ENCODE data around the gene CBX5.
"Not testable (repeated sequence)": the region's sequence is repeated elsewhere in the genome, so short reads cannot be mapped to it uniquely, and the experiment has no call there.

Gene CBX5

GRCh38 chr12:54199917-54200316, 80.0 kb downstream of the CBX5 start:
- peaks cover 7% of the 10 kb centered on the region for H3K4me1 ChIP-seq (ENCODE audit: control insufficient read depth, insufficient read depth, low read length)
- no peak overlapping the region for H3K4me3 ChIP-seq (ENCODE audit: insufficient read depth, low read depth, low read length)
- H3K27me3 ChIP-seq (ENCODE audit: control insufficient read depth, insufficient read depth, low read length, poor library complexity, severe bottlenecking) = peaks cover 93% of the 10 kb centered on the region
- H3K36me3 ChIP-seq (ENCODE audit: control insufficient read depth, insufficient read depth, low read length) = no peaks in the 10 kb centered on the region
- no peaks in the 10 kb centered on the region for H3K9me3 ChIP-seq (ENCODE audit: control insufficient read depth, low read length)
- no peak overlapping the region for H3K27ac ChIP-seq (ENCODE audit: insufficient read depth, low read depth, low read length, poor library complexity, severe bottlenecking)
- WGBS, 2 experiments = 66 to 70% methylated on average over 3 of the region's 3 CpGs

- Histone ChIP-seq H3K4me3 (ENCODE audit: insufficient read depth, low read depth, low read length) (no peak overlapping the region), H3K27me3 (ENCODE audit: control insufficient read depth, insufficient read depth, low read length, poor library complexity, severe bottlenecking) (peaks cover 93% of the 10 kb centered on the region), H3K4me1 (ENCODE audit: control insufficient read depth, insufficient read depth, low read length) (peaks cover 7% of the 10 kb centered on the region), H3K27ac (ENCODE audit: insufficient read depth, low read depth, low read length, poor library complexity, severe bottlenecking) (no peak overlapping the region), H3K9me3 (ENCODE audit: control insufficient read depth, low read length) (no peaks in the 10 kb centered on the region), H3K36me3 (ENCODE audit: control insufficient read depth, insufficient read depth, low read length) (no peaks in the 10 kb centered on the region)
- WGBS, 2 experiments = 66 to 68% methylated on average over 6 of the region's 6 CpGs
These were observed 80.9 kb downstream of the CBX5 start for GRCh38 chr12:54199034-54199433.

GRCh38 chr12:54197431-54197909, 82.5 kb downstream of the CBX5 start:
- Histone ChIP-seq H3K4me3 (ENCODE audit: insufficient read depth, low read depth, low read length) (no peak overlapping the region), H3K27ac (ENCODE audit: insufficient read depth, low read depth, low read length, poor library complexity, severe bottlenecking) (no peak overlapping the region), H3K36me3 (ENCODE audit: control insufficient read depth, insufficient read depth, low read length) (no peaks in the 10 kb centered on the region), H3K27me3 (ENCODE audit: control insufficient read depth, insufficient read depth, low read length, poor library complexity, severe bottlenecking) (peaks cover 95% of the 10 kb centered on the region), H3K4me1 (ENCODE audit: control insufficient read depth, insufficient read depth, low read length) (peaks cover 7% of the 10 kb centered on the region), H3K9me3 (ENCODE audit: control insufficient read depth, low read length) (no peaks in the 10 kb centered on the region)
- WGBS, 2 experiments = 32 to 45% methylated on average over 8 of the region's 8 CpGs

GRCh38 chr12:54197010-54197409, 82.9 kb downstream of the CBX5 start:
- WGBS, 2 experiments = 39 to 47% methylated on average over 5 of the region's 5 CpGs
- Histone ChIP-seq H3K27ac (ENCODE audit: insufficient read depth, low read depth, low read length, poor library complexity, severe bottlenecking) (no peak overlapping the region), H3K4me1 (ENCODE audit: control insufficient read depth, insufficient read depth, low read length) (peaks cover 7% of the 10 kb centered on the region), H3K27me3 (ENCODE audit: control insufficient read depth, insufficient read depth, low read length, poor library complexity, severe bottlenecking) (peaks cover 95% of the 10 kb centered on the region), H3K4me3 (ENCODE audit: insufficient read depth, low read depth, low read length) (no peak overlapping the region), H3K9me3 (ENCODE audit: control insufficient read depth, low read length) (no peaks in the 10 kb centered on the region), H3K36me3 (ENCODE audit: control insufficient read depth, insufficient read depth, low read length) (no peaks in the 10 kb centered on the region)

GRCh38 chr12:54196396-54196795, 83.5 kb downstream of the CBX5 start:
- Histone ChIP-seq H3K9me3 (ENCODE audit: control insufficient read depth, low read length) (no peaks in the 10 kb centered on the region), H3K4me1 (ENCODE audit: control insufficient read depth, insufficient read depth, low read length) (peaks cover 7% of the 10 kb centered on the region), H3K36me3 (ENCODE audit: control insufficient read depth, insufficient read depth, low read length) (no peaks in the 10 kb centered on the region), H3K4me3 (ENCODE audit: insufficient read depth, low read depth, low read length) (no peak overlapping the region), H3K27me3 (ENCODE audit: control insufficient read depth, insufficient read depth, low read length, poor library complexity, severe bottlenecking) (peaks cover 94% of the 10 kb centered on the region), H3K27ac (ENCODE audit: insufficient read depth, low read depth, low read length, poor library complexity, severe bottlenecking) (no peak overlapping the region)
- 78 to 88% methylated on average over 5 of the region's 5 CpGs for WGBS, 2 experiments

- Histone ChIP-seq H3K27me3 (ENCODE audit: control insufficient read depth, insufficient read depth, low read length, poor library complexity, severe bottlenecking) (peaks cover 94% of the 10 kb centered on the region), H3K27ac (ENCODE audit: insufficient read depth, low read depth, low read length, poor library complexity, severe bottlenecking) (no peak overlapping the region), H3K36me3 (ENCODE audit: control insufficient read depth, insufficient read depth, low read length) (no peaks in the 10 kb centered on the region), H3K4me3 (ENCODE audit: insufficient read depth, low read depth, low read length) (no peak overlapping the region), H3K4me1 (ENCODE audit: control insufficient read depth, insufficient read depth, low read length) (peaks cover 7% of the 10 kb centered on the region), H3K9me3 (ENCODE audit: control insufficient read depth, low read length) (no peaks in the 10 kb centered on the region)
- WGBS, 2 experiments = 74 to 75% methylated on average over 16 to 17 of the region's 17 CpGs
These were observed 84.1 kb downstream of the CBX5 start for GRCh38 chr12:54195737-54196347.

- Histone ChIP-seq H3K9me3 (ENCODE audit: control insufficient read depth, low read length) (no peaks in the 10 kb centered on the region), H3K27me3 (ENCODE audit: control insufficient read depth, insufficient read depth, low read length, poor library complexity, severe bottlenecking) (peaks cover 94% of the 10 kb centered on the region), H3K36me3 (ENCODE audit: control insufficient read depth, insufficient read depth, low read length) (no peaks in the 10 kb centered on the region), H3K27ac (ENCODE audit: insufficient read depth, low read depth, low read length, poor library complexity, severe bottlenecking) (no peak overlapping the region), H3K4me1 (ENCODE audit: control insufficient read depth, insufficient read depth, low read length) (peaks cover 7% of the 10 kb centered on the region), H3K4me3 (ENCODE audit: insufficient read depth, low read depth, low read length) (no peak overlapping the region)
- WGBS, 2 experiments = 58 to 60% methylated on average over 4 of the region's 4 CpGs
These were observed 84.7 kb downstream of the CBX5 start for GRCh38 chr12:54195080-54195736.

GRCh38 chr12:54194611-54195010, 85.3 kb downstream of the CBX5 start:
- H3K4me1 ChIP-seq (ENCODE audit: control insufficient read depth, insufficient read depth, low read length); H3K36me3 ChIP-seq (ENCODE audit: control insufficient read depth, insufficient read depth, low read length); H3K4me3 ChIP-seq (ENCODE audit: insufficient read depth, low read depth, low read length); H3K9me3 ChIP-seq (ENCODE audit: control insufficient read depth, low read length); H3K27ac ChIP-seq (ENCODE audit: insufficient read depth, low read depth, low read length, poor library complexity, severe bottlenecking): not testable (repeated sequence)
- peaks cover 94% of the 10 kb centered on the region for H3K27me3 ChIP-seq (ENCODE audit: control insufficient read depth, insufficient read depth, low read length, poor library complexity, severe bottlenecking)
- WGBS, 2 experiments = 85 to 86% methylated on average over 2 of the region's 2 CpGs

- H3K36me3 ChIP-seq (ENCODE audit: control insufficient read depth, insufficient read depth, low read length) = no peaks in the 10 kb centered on the region
- no peak overlapping the region for H3K4me3 ChIP-seq (ENCODE audit: insufficient read depth, low read depth, low read length)
- no peaks in the 10 kb centered on the region for H3K9me3 ChIP-seq (ENCODE audit: control insufficient read depth, low read length)
- H3K27ac ChIP-seq (ENCODE audit: insufficient read depth, low read depth, low read length, poor library complexity, severe bottlenecking) = no peak overlapping the region
- H3K4me1 ChIP-seq (ENCODE audit: control insufficient read depth, insufficient read depth, low read length) = peaks cover 7% of the 10 kb centered on the region
- 66 to 70% methylated on average over 7 of the region's 7 CpGs for WGBS, 2 experiments
- peaks cover 86% of the 10 kb centered on the region for H3K27me3 ChIP-seq (ENCODE audit: control insufficient read depth, insufficient read depth, low read length, poor library complexity, severe bottlenecking)
These were observed 86.5 kb downstream of the CBX5 start for GRCh38 chr12:54193434-54193833.

GRCh38 chr12:54191550-54192022, 88.3 kb downstream of the CBX5 start:
- Histone ChIP-seq H3K4me3 (ENCODE audit: insufficient read depth, low read depth, low read length) (no peak overlapping the region), H3K27ac (ENCODE audit: insufficient read depth, low read depth, low read length, poor library complexity, severe bottlenecking) (no peak overlapping the region), H3K4me1 (ENCODE audit: control insufficient read depth, insufficient read depth, low read length) (no peaks in the 10 kb centered on the region), H3K36me3 (ENCODE audit: control insufficient read depth, insufficient read depth, low read length) (no peaks in the 10 kb centered on the region), H3K9me3 (ENCODE audit: control insufficient read depth, low read length) (no peaks in the 10 kb centered on the region), H3K27me3 (ENCODE audit: control insufficient read depth, insufficient read depth, low read length, poor library complexity, severe bottlenecking) (peaks cover 72% of the 10 kb centered on the region)
- WGBS, 2 experiments = 1% methylated on average over 14 of the region's 14 CpGs
